ENCODE data around the gene C22orf15. TPM values are rescaled to one million over a fixed set of nuclear protein-coding genes. Genes with fewer than 3 reads are reported as not detected.
A peak's percentile ranks its signal among the peaks of the same experiment; 100 is the strongest.

The C22orf15 gene
- total and polyA plus RNA-seq, 9 donors: 0.14 to 0.66 (median 0.45) TPM

GRCh38 chr22:23780146-23780748 is 17.5 kb downstream of the C22orf15 start:
- H3K4me1 ChIP-seq (ENCODE audit: control insufficient read depth, insufficient read depth, low read length): peaks cover 34% of the 10 kb centered on the region

GRCh38 chr22:23781065-23781464 is 18.3 kb downstream of the C22orf15 start:
- no peaks in the 10 kb centered on the region for H3K9me3 ChIP-seq (replicated peaks; ENCODE audit: control insufficient read depth, low read depth, low read length)
- DNase-seq: peak; percentile 46
- H3K27me3 ChIP-seq (ENCODE audit: control insufficient read depth, insufficient read depth, low read length): no peaks in the 10 kb centered on the region
- peaks cover 7% of the 10 kb centered on the region for H3K36me3 ChIP-seq (ENCODE audit: control insufficient read depth, insufficient read depth, low read length)
- no peak overlapping the region for H3K27ac ChIP-seq (ENCODE audit: low read length)
- no peak overlapping the region for H3K4me3 ChIP-seq (ENCODE audit: low read length)
- 67% methylated on average over 12 of the region's 15 CpGs for WGBS (ENCODE audit: insufficient coverage)
- peaks cover 34% of the 10 kb centered on the region for H3K4me1 ChIP-seq (ENCODE audit: control insufficient read depth, insufficient read depth, low read length)

More at GRCh38 chr22:23780146-23780748, 17.5 kb downstream of the C22orf15 start:
- no peaks in the 10 kb centered on the region for H3K9me3 ChIP-seq (replicated peaks; ENCODE audit: control insufficient read depth, low read depth, low read length)
- H3K27me3 ChIP-seq (ENCODE audit: control insufficient read depth, insufficient read depth, low read length): no peaks in the 10 kb centered on the region
- H3K4me3 ChIP-seq (ENCODE audit: low read length): no peak overlapping the region
- 88% methylated on average over 19 of the region's 20 CpGs for WGBS (ENCODE audit: insufficient coverage)
- DNase-seq: no peak
- no peak overlapping the region for H3K27ac ChIP-seq (ENCODE audit: low read length)
- H3K36me3 ChIP-seq (ENCODE audit: control insufficient read depth, insufficient read depth, low read length): peaks cover 7% of the 10 kb centered on the region

- peaks cover 36% of the 10 kb centered on the region for H3K4me1 ChIP-seq (ENCODE audit: control insufficient read depth, insufficient read depth, low read length)
- H3K9me3 ChIP-seq (replicated peaks; ENCODE audit: control insufficient read depth, low read depth, low read length): no peaks in the 10 kb centered on the region
- 58% methylated on average over 12 of the region's 14 CpGs for WGBS (ENCODE audit: insufficient coverage)
- no peaks in the 10 kb centered on the region for H3K27me3 ChIP-seq (ENCODE audit: control insufficient read depth, insufficient read depth, low read length)
- peak; percentile 66 for DNase-seq
- H3K4me3 ChIP-seq (ENCODE audit: low read length): no peak overlapping the region
- no peak overlapping the region for H3K27ac ChIP-seq (ENCODE audit: low read length)
- peaks cover 7% of the 10 kb centered on the region for H3K36me3 ChIP-seq (ENCODE audit: control insufficient read depth, insufficient read depth, low read length)
These were observed 18.9 kb downstream of the C22orf15 start for GRCh38 chr22:23781511-23782183.

- H3K36me3 ChIP-seq (ENCODE audit: control insufficient read depth, insufficient read depth, low read length): peaks cover 7% of the 10 kb centered on the region
- WGBS (ENCODE audit: insufficient coverage): 89% methylated on average over 15 of the region's 16 CpGs
- no peak overlapping the region for H3K27ac ChIP-seq (ENCODE audit: low read length)
- H3K27me3 ChIP-seq (ENCODE audit: control insufficient read depth, insufficient read depth, low read length): no peaks in the 10 kb centered on the region
- DNase-seq: no peak
- no peak overlapping the region for H3K4me3 ChIP-seq (ENCODE audit: low read length)
- peaks cover 36% of the 10 kb centered on the region for H3K4me1 ChIP-seq (ENCODE audit: control insufficient read depth, insufficient read depth, low read length)
- no peaks in the 10 kb centered on the region for H3K9me3 ChIP-seq (replicated peaks; ENCODE audit: control insufficient read depth, low read depth, low read length)
These were observed 19.5 kb downstream of the C22orf15 start for GRCh38 chr22:23782252-23782651.

GRCh38 chr22:23782703-23783102 is 19.9 kb downstream of the C22orf15 start:
- no CpG with 5 or more reads among the region's 1 CpG for WGBS (ENCODE audit: insufficient coverage)
- H3K4me1 ChIP-seq (ENCODE audit: control insufficient read depth, insufficient read depth, low read length): peaks cover 38% of the 10 kb centered on the region
- peaks cover 7% of the 10 kb centered on the region for H3K36me3 ChIP-seq (ENCODE audit: control insufficient read depth, insufficient read depth, low read length)
- no peak overlapping the region for H3K27ac ChIP-seq (ENCODE audit: low read length)
- no peaks in the 10 kb centered on the region for H3K27me3 ChIP-seq (ENCODE audit: control insufficient read depth, insufficient read depth, low read length)
- H3K4me3 ChIP-seq (ENCODE audit: low read length): no peak overlapping the region
- no peak for DNase-seq
- no peaks in the 10 kb centered on the region for H3K9me3 ChIP-seq (replicated peaks; ENCODE audit: control insufficient read depth, low read depth, low read length)

- H3K4me1 ChIP-seq (ENCODE audit: control insufficient read depth, insufficient read depth, low read length): peaks cover 40% of the 10 kb centered on the region
- H3K4me3 ChIP-seq (ENCODE audit: low read length): no peak overlapping the region
- H3K27ac ChIP-seq (ENCODE audit: low read length): no peak overlapping the region
- no peak for DNase-seq
- WGBS (ENCODE audit: insufficient coverage): 74% methylated on average over 12 of the region's 15 CpGs
- no peaks in the 10 kb centered on the region for H3K9me3 ChIP-seq (replicated peaks; ENCODE audit: control insufficient read depth, low read depth, low read length)
- H3K27me3 ChIP-seq (ENCODE audit: control insufficient read depth, insufficient read depth, low read length): no peaks in the 10 kb centered on the region
- H3K36me3 ChIP-seq (ENCODE audit: control insufficient read depth, insufficient read depth, low read length): peaks cover 7% of the 10 kb centered on the region
These were observed 20.7 kb downstream of the C22orf15 start for GRCh38 chr22:23783265-23784150.

DNA sequence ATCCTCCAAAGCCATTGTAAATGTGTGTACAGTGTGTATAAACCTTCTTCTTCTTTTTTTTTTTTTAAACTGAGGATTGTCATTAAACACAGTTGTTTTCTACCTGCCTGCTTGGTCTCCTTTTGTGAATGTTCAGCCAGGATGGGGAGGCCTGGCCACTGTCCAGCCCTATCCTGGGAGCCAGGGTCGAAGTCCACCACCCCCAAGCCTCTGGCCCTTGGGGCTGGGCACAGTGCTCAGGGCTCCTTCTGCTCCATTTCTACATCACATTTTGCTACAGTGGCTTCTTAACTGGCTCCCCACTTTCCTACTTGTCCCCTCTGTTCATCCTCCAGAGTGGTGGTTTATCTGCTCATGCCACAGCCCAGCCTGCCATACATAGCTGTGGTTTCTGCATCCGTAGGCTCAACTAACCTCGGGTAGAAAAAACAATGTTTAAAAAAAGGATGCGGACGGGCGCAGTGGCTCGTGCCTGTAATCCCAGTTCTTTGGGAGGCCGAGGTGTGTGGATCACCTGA is 21.5 kb downstream of the C22orf15 start:
- Histone ChIP-seq H3K36me3 (ENCODE audit: control insufficient read depth, insufficient read depth, low read length) (peaks cover 7% of the 10 kb centered on the region), H3K9me3 (replicated peaks; ENCODE audit: control insufficient read depth, low read depth, low read length) (no peaks in the 10 kb centered on the region), H3K4me1 (ENCODE audit: control insufficient read depth, insufficient read depth, low read length) (peaks cover 45% of the 10 kb centered on the region), H3K4me3 (ENCODE audit: low read length) (no peak overlapping the region), H3K27ac (ENCODE audit: low read length) (no peak overlapping the region), H3K27me3 (ENCODE audit: control insufficient read depth, insufficient read depth, low read length) (no peaks in the 10 kb centered on the region)
- 78% methylated on average over 1 of the region's 8 CpGs for WGBS (ENCODE audit: insufficient coverage)
- DNase-seq: no peak

GRCh38 chr22:23786261-23786710 is 23.5 kb downstream of the C22orf15 start:
- H3K36me3 ChIP-seq (ENCODE audit: control insufficient read depth, insufficient read depth, low read length): peaks cover 12% of the 10 kb centered on the region
- H3K27me3 ChIP-seq (ENCODE audit: control insufficient read depth, insufficient read depth, low read length): no peaks in the 10 kb centered on the region
- peaks cover 46% of the 10 kb centered on the region for H3K4me1 ChIP-seq (ENCODE audit: control insufficient read depth, insufficient read depth, low read length)
- peak overlapping the region; percentile 97 for H3K27ac ChIP-seq (ENCODE audit: low read length)
- WGBS (ENCODE audit: insufficient coverage): 0% methylated on average over 1 of the region's 9 CpGs
- H3K9me3 ChIP-seq (replicated peaks; ENCODE audit: control insufficient read depth, low read depth, low read length): no peaks in the 10 kb centered on the region
- H3K4me3 ChIP-seq (ENCODE audit: low read length): peak overlapping the region; percentile 32
- DNase-seq: no peak

DNA sequence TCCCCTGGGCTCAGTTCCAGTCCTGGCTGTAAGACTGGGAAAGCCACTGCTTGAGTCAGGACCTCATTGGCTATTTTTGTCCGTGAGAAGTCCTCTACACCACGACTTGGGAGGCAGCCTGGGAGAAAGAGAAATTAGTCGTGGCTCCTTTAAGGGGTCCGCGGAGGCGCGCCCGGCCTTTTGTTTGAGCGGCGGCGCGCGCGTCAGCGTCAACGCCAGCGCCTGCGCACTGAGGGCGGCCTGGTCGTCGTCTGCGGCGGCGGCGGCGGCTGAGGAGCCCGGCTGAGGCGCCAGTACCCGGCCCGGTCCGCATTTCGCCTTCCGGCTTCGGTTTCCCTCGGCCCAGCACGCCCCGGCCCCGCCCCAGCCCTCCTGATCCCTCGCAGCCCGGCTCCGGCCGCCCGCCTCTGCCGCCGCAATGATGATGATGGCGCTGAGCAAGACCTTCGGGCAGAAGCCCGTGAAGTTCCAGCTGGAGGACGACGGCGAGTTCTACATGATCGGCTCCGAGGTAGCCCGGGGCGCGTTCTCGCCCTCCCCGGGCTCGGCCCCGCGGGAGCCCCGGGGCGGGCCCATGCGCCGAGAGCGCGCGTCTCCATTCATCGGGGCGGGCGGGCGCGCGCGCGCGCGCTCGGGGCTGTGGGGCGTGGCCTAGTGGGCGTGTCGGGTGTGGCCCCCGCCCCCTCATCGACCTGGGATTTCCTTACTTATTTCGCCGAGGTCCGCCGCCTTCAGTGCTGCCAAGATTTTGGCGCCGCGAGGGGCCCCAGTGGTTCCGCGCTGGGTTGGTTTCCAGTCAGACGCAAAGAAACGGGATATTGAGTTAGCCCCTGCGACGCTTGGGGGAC is 24.2 kb downstream of the C22orf15 start, which contains the start of gene SMARCB1:
SMARCB1 (plus strand) TSS at position 215 of the 848 bp plus-strand sequence; CDS start at position 419, 204 bp downstream.
- peaks cover 19% of the 10 kb centered on the region for H3K36me3 ChIP-seq (ENCODE audit: control insufficient read depth, insufficient read depth, low read length)
- peaks cover 46% of the 10 kb centered on the region for H3K4me1 ChIP-seq (ENCODE audit: control insufficient read depth, insufficient read depth, low read length)
- H3K4me3 ChIP-seq (ENCODE audit: low read length): peak within 1 kb of the TSS; percentile 75
- DNase-seq: peak; percentile 98
- H3K27ac ChIP-seq (ENCODE audit: low read length): peak within 1 kb of the TSS; percentile 97
- H3K27me3 ChIP-seq (ENCODE audit: control insufficient read depth, insufficient read depth, low read length): no peaks in the 10 kb centered on the region
- H3K9me3 ChIP-seq (replicated peaks; ENCODE audit: control insufficient read depth, low read depth, low read length): no peaks in the 10 kb centered on the region
- WGBS (ENCODE audit: insufficient coverage): under 1% methylated on average over 97 of the region's 97 CpGs

Data from muscle of leg (tissue), 11 donors.